ENCODE results near the gene SLC41A3. TPM values are rescaled to one million over a fixed set of nuclear protein-coding genes. Genes with fewer than 3 reads are reported as not detected.

Gene SLC41A3
- total RNA-seq, 1 experiment from 2014 or later = 35.5 TPM

GRCh38 chr3:126050626-126051025 lies 33.3 kb downstream of the SLC41A3 start:
- peak overlapping the region in 1 of 3 experiments; percentile 40; a peak in 1 of 7 replicates for H3K27ac Mint-ChIP-seq
- H4K91ac ChIP-seq (ENCODE audit: insufficient read length, low read depth, low read length) = no peak overlapping the region
- H3K27me3 ChIP-seq (ENCODE audit: insufficient read depth, low read length) = no peaks in the 10 kb centered on the region
- H2BK120ac ChIP-seq (ENCODE audit: low read depth, low read length, poor library complexity, severe bottlenecking) = no peak overlapping the region
- DNase-seq = no peak
- H3K14ac ChIP-seq (ENCODE audit: insufficient read depth, low read length) = no peak overlapping the region
- no peaks in the 10 kb centered on the region for H3K27me3 Mint-ChIP-seq (ENCODE audit: low read depth)
- no peak overlapping the region for H3K4ac ChIP-seq (ENCODE audit: low read depth, low read length)
- no peak overlapping the region for H3K23ac ChIP-seq (ENCODE audit: insufficient read length, low read depth, low read length)
- no peak overlapping the region for H3K4me3 Mint-ChIP-seq
- H3K79me2 ChIP-seq (ENCODE audit: insufficient read depth, low read length) = no peaks in the 10 kb centered on the region
- no peaks in the 10 kb centered on the region for H3K79me1 ChIP-seq (ENCODE audit: insufficient read depth, low read depth, low read length, poor library complexity, severe bottlenecking)
- H2BK20ac ChIP-seq (ENCODE audit: low read depth, low read length, poor library complexity, severe bottlenecking) = no peak overlapping the region
- no peak overlapping the region for H3K4me2 ChIP-seq (ENCODE audit: insufficient read depth, insufficient read length, low read length)
- H3K9ac ChIP-seq (ENCODE audit: extremely low read depth, insufficient read length, low read length) = no peak overlapping the region
- no CpG with 5 or more reads among the region's 10 CpGs for WGBS (ENCODE audit: extremely low coverage, insufficient read length, low lambda C conversion rate)
- no peak overlapping the region for H2AK5ac ChIP-seq (ENCODE audit: insufficient read length, low read length)
- H3K18ac ChIP-seq (ENCODE audit: insufficient read length, low read depth, low read length) = no peak overlapping the region
- H4K5ac ChIP-seq (ENCODE audit: insufficient read length, low read depth, low read length) = no peak overlapping the region
- H3K4me1 ChIP-seq (ENCODE audit: insufficient read depth, low read length) = no peaks in the 10 kb centered on the region
- no peaks in the 10 kb centered on the region for H3K9me3 ChIP-seq (ENCODE audit: control insufficient read depth, low read depth, low read length)
- H2BK5ac ChIP-seq (ENCODE audit: insufficient read length, low read length) = no peak overlapping the region
- no peak overlapping the region for H3T11ph ChIP-seq (ENCODE audit: low read length)
- no peaks in the 10 kb centered on the region for H3K23me2 ChIP-seq (ENCODE audit: insufficient read length, low read depth, low read length, poor library complexity, severe bottlenecking)
- peaks cover 3 to 13% (median 5%) of the 10 kb centered on the region in 3 experiments; a peak in 5 of 7 replicates for H3K36me3 Mint-ChIP-seq (ENCODE audit: insufficient read depth in 1 of 3, low read depth in 3 of 3)
- H2BK15ac ChIP-seq (ENCODE audit: low read depth, low read length) = no peak overlapping the region
- no peak for TF ChIP-seq CTCF (conservative IDR thresholded peaks at IDR 0.05)
- H3K27ac ChIP-seq (ENCODE audit: insufficient read length, low read depth, low read length) = no peak overlapping the region
- no peaks in the 10 kb centered on the region for H4K20me1 ChIP-seq (ENCODE audit: control insufficient read depth, insufficient read depth, insufficient read length)
- no peaks in the 10 kb centered on the region for H3K9me3 Mint-ChIP-seq
- no peak overlapping the region for H2AFZ ChIP-seq (ENCODE audit: low read length)
- H3K4me1 Mint-ChIP-seq = peaks cover 0 to 2% of the 10 kb centered on the region in 2 experiments; a peak in 1 of 4 replicates
- no peak overlapping the region for H3K56ac ChIP-seq (ENCODE audit: insufficient read length, low read depth, low read length)
- no peak overlapping the region for H4K8ac ChIP-seq (replicated peaks; ENCODE audit: insufficient read length, low read depth, low read length)
- H2BK12ac ChIP-seq (ENCODE audit: insufficient read length, low read depth, low read length) = no peak overlapping the region
